ENCODE data around the gene NTRK3.

DNA sequence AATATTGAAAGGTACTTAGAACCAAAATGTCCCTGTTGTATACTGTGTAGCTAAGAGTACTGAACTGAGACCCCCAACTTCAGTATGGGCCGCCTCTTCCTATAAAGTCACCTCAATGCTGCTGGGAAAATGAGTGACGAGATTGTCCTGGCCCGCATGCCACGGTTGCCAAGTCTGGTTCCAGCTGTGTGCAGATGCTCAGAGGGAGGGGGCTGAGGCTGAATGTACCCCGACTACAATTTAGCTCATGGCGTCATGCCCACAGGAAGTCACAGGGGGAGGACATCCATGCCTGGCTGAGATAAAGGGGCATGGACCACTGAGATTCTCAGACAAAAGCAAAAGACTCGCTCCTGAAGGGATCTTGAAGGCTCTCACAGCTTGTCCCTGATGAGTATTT, 271.1 kb downstream of the NTRK3 start:
- TF ChIP-seq CTCF (conservative IDR thresholded peaks at IDR 0.05; ENCODE audit: low read length) (no peak), EZH2phosphoT487 (IDR thresholded peaks at IDR 0.05; ENCODE audit: borderline replicate concordance) (no peak)

Data from Loucy (cell line).